HEK293 (cell line): Measurements from ENCODE around the gene CD46.

Experiments
- CTCF ChIA-PET: fragments of 350-600 bp; formaldehyde crosslinking; extraction: SDS; loops from one replicate; lab custom pipeline; 2021; ENCODE audit warnings: antibody characterized with exemption; lab: Yijun Ruan, JAX
- POLR2A ChIA-PET: fragments of 300-600 bp; formaldehyde crosslinking; extraction: SDS; loops from one replicate; lab custom pipeline; 2020; ENCODE audit warnings: antibody characterized with exemption, inconsistent platforms; lab: Yijun Ruan, JAX
- H3K27ac ChIP-seq: fragments of 200-500 bp; sonication (Bioruptor generic); 2 replicates; pipeline ENCODE4 v1.5.1; 2014; ENCODE audit warnings: low read depth, low read length, control low read depth, inconsistent platforms; ENCODE audit errors: extremely low read depth
- H3K36me3 ChIP-seq, 2 experiments: fragments of 200-500 bp in 1 of 2; sonication (Bioruptor generic) in 1 of 2; 1 replicate in 1 of 2; 2 replicates in 1 of 2; pipeline ENCODE4 v1.5.1; 2014 to 2017; ENCODE audit warnings: inconsistent platforms in 2 of 2, low read length in 2 of 2; ENCODE audit not compliant: control insufficient read depth in 2 of 2, insufficient read depth in 1 of 2
- H3K4me1 ChIP-seq: fragments of 200-500 bp; sonication (Bioruptor generic); 2 replicates; pipeline ENCODE4 v1.5.1; 2014; ENCODE audit warnings: mild to moderate bottlenecking, low read length, inconsistent platforms; ENCODE audit not compliant: control insufficient read depth, insufficient read depth
- H3K4me3 ChIP-seq: 2 replicates; pipeline ENCODE4 v1.5.1; 2011; ENCODE audit warnings: low read depth, mild to moderate bottlenecking, control low read depth, low read length, moderate library complexity
- H3K9me3 ChIP-seq: fragments of 200-500 bp; sonication (Bioruptor generic); 2 replicates; pipeline ENCODE4 v1.5.1; 2014; ENCODE audit warnings: low read depth, low read length, inconsistent platforms; ENCODE audit not compliant: control insufficient read depth, insufficient read depth
- IKZF3 ChIP-seq: fragments of 450-650 bp; IDR thresholded peaks from 2 replicates; pipeline ENCODE4 v1.5.0; 2018; ENCODE audit warnings: missing biosample characterization, mild to moderate bottlenecking, missing genetic modification characterization, moderate library complexity
- MEIS1 ChIP-seq: sonication (generic); formaldehyde crosslinking; IDR thresholded peaks from 2 replicates; pipeline ENCODE4 v1.8.1; 2022; ENCODE audit warnings: missing genetic modification reagents, mild to moderate bottlenecking, borderline replicate concordance
- RBAK ChIP-seq: fragments of 450-650 bp; formaldehyde crosslinking; IDR thresholded peaks from 2 replicates; pipeline ENCODE4 v1.5.1; 2016; ENCODE audit warnings: missing biosample characterization, missing genetic modification characterization
- SETDB1 ChIP-seq: IDR thresholded peaks from one replicate; pipeline ENCODE4 v1.6.1; 2017; ENCODE audit warnings: mild to moderate bottlenecking, low read length, moderate library complexity, mixed read lengths; ENCODE audit not compliant: insufficient read length
- ZBTB48 ChIP-seq: fragments of 450-650 bp; formaldehyde crosslinking; IDR thresholded peaks from 2 replicates; pipeline ENCODE4 v1.5.1; 2016; ENCODE audit warnings: missing biosample characterization, missing genetic modification characterization
- ZNF121 ChIP-seq: fragments of 450-650 bp; formaldehyde crosslinking; IDR thresholded peaks from 2 replicates; pipeline ENCODE4 v1.5.1; 2016; ENCODE audit warnings: missing biosample characterization, missing genetic modification characterization
- ZNF221 ChIP-seq: fragments of 450-650 bp; formaldehyde crosslinking; IDR thresholded peaks from 2 replicates; pipeline ENCODE4 v1.5.1; 2017; ENCODE audit warnings: missing biosample characterization, missing genetic modification characterization, borderline replicate concordance
- ZNF292 ChIP-seq: fragments of 450-650 bp; formaldehyde crosslinking; IDR thresholded peaks from 2 replicates; pipeline ENCODE4 v1.5.1; 2016; ENCODE audit warnings: low read depth, missing biosample characterization, missing genetic modification characterization, borderline replicate concordance
- ZNF324 ChIP-seq: fragments of 450-650 bp; formaldehyde crosslinking; IDR thresholded peaks from 2 replicates; pipeline ENCODE4 v1.5.1; 2016; ENCODE audit warnings: missing biosample characterization, missing genetic modification characterization
- ZNF501 ChIP-seq: fragments of 450-650 bp; formaldehyde crosslinking; IDR thresholded peaks from 2 replicates; pipeline ENCODE4 v1.5.1; 2016; ENCODE audit warnings: missing biosample characterization, missing genetic modification characterization
- ZNF548 ChIP-seq: fragments of 450-650 bp; formaldehyde crosslinking; IDR thresholded peaks from 2 replicates; pipeline ENCODE4 v1.5.1; 2016; ENCODE audit warnings: missing biosample characterization, missing genetic modification characterization
- ZNF777 ChIP-seq: fragments of 450-650 bp; formaldehyde crosslinking; IDR thresholded peaks from 2 replicates; pipeline ENCODE4 v1.5.1; 2017; ENCODE audit warnings: missing biosample characterization, missing genetic modification characterization, borderline replicate concordance
- TF ChIP-seq, protein P1 (sequence below): fragments of 450-650 bp; formaldehyde crosslinking; IDR thresholded peaks from 2 replicates; pipeline ENCODE4 v1.5.1; 2016; ENCODE audit warnings: missing biosample characterization, missing genetic modification characterization, low read depth
- TF ChIP-seq, protein P2 (sequence below): fragments of 450-650 bp; formaldehyde crosslinking; IDR thresholded peaks from 2 replicates; pipeline ENCODE4 v1.5.1; 2016; ENCODE audit warnings: missing biosample characterization, missing genetic modification characterization
- TF ChIP-seq, protein P3 (sequence below): fragments of 450-650 bp; formaldehyde crosslinking; IDR thresholded peaks from 2 replicates; pipeline ENCODE4 v1.5.1; 2017; ENCODE audit warnings: missing biosample characterization, mild to moderate bottlenecking, missing genetic modification characterization, moderate library complexity
- TF ChIP-seq, protein P4 (sequence below): fragments of 450-650 bp; formaldehyde crosslinking; IDR thresholded peaks from 2 replicates; pipeline ENCODE4 v1.5.1; 2016; ENCODE audit warnings: missing biosample characterization, missing genetic modification characterization
- TF ChIP-seq, protein P5 (sequence below): fragments of 450-650 bp; formaldehyde crosslinking; IDR thresholded peaks from 2 replicates; pipeline ENCODE4 v1.5.1; 2017; ENCODE audit warnings: missing biosample characterization, missing genetic modification characterization

The CD46 gene

DNA sequence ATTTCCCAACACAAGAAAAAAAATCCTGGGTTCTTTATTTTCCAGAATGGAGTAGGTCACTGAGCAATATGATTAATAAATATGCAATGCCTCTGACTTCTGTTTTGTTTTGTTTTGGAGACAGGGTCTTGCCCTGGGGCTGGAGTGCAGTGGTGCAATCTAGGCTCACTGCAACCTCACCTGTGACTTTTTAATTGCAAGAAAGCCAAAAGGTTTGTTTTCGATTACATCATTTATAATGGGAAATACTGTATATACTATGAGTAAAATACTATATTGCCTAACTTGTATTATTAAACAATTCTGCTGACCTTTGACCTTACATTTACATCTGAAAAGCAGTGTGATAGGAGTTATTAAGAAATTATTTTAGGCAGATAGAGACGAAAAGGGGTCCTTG lies 11.6 kb upstream of the CD46 start:
- CTCF ChIA-PET = interaction anchor here (0.7 kb wide), 2 partner anchors 45 to 281 kb away, joined by 3 to 4 read pairs; no protein-coding TSS in a partner anchor
- Histone ChIP-seq H3K4me3 (no peak overlapping the region), H3K27ac (no peak overlapping the region), H3K36me3 (no peaks in the 10 kb centered on the region), H3K9me3 (no peaks in the 10 kb centered on the region), H3K4me1 (no peaks in the 10 kb centered on the region)
- TF ChIP-seq, protein P1, sequence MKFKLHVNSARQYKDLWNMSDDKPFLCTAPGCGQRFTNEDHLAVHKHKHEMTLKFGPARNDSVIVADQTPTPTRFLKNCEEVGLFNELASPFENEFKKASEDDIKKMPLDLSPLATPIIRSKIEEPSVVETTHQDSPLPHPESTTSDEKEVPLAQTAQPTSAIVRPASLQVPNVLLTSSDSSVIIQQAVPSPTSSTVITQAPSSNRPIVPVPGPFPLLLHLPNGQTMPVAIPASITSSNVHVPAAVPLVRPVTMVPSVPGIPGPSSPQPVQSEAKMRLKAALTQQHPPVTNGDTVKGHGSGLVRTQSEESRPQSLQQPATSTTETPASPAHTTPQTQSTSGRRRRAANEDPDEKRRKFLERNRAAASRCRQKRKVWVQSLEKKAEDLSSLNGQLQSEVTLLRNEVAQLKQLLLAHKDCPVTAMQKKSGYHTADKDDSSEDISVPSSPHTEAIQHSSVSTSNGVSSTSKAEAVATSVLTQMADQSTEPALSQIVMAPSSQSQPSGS (tag by site-specific recombination) = peak; percentile 73
- no peak for TF ChIP-seq ZNF324
- POLR2A ChIA-PET = no interaction called here

DNA sequence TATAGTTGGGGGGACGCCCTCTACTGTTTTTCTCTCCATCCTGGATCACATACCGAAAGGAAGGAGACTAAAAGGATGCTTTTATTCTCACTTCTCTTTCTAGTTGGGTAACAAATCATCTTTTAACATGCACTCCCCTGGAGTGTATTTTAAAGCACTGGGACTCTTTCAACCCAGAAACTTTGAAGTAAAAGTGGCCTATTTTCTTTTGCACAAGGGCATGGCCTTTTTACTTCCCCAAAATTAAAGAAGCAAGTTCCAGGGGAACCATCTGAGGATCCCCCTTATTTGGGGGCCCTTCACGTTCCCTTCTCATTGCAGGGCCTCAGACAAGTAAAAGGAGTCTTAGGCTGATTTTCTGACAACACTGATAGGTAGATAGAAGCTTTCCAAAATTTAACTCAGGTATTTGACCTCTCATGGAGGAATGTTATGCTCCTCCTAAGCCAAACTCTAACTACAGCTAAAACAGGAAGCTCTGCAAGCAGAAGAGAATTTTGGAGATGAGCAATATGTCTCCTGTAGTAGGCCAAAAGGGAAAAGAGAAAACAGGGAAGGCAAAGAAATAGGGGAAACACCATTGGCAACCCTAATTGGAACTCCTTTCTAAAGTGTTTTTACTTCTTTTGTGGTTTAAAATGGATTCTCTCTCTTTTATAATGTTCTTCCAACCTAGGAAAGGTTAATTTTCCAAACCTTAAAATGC lies 8.9 kb upstream of the CD46 start:
- Histone ChIP-seq H3K4me1 (no peaks in the 10 kb centered on the region), H3K36me3 (no peaks in the 10 kb centered on the region), H3K27ac (no peak overlapping the region), H3K4me3 (no peak overlapping the region), H3K9me3 (no peaks in the 10 kb centered on the region)
- TF ChIP-seq, protein P2, sequence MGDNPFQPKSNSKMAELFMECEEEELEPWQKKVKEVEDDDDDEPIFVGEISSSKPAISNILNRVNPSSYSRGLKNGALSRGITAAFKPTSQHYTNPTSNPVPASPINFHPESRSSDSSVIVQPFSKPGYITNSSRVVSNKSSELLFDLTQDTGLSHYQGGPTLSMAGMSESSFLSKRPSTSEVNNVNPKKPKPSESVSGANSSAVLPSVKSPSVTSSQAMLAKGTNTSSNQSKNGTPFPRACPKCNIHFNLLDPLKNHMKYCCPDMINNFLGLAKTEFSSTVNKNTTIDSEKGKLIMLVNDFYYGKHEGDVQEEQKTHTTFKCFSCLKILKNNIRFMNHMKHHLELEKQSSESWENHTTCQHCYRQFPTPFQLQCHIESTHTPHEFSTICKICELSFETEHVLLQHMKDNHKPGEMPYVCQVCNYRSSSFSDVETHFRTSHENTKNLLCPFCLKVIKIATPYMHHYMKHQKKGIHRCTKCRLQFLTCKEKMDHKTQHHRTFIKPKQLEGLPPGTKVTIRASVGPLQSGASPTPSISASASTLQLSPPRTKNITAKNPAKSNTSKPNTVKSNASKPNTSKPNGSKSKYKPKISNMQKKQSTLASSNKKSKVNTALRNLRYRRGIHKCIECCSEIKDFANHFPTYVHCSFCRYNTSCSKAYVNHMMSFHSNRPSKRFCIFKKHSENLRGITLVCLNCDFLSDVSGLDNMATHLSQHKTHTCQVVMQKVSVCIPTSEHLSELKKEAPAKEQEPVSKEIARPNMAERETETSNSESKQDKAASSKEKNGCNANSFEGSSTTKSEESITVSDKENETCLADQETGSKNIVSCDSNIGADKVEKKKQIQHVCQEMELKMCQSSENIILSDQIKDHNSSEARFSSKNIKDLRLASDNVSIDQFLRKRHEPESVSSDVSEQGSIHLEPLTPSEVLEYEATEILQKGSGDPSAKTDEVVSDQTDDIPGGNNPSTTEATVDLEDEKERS (tag by site-specific recombination) = no peak
- TF ChIP-seq ZNF292 (tag by site-specific recombination) = no peak
- POLR2A ChIA-PET = interaction anchor here (0.7 kb wide), 1 partner anchor 44 kb away, joined by 3 read pairs; no protein-coding TSS in a partner anchor
- CTCF ChIA-PET = interaction anchor here (0.8 kb wide), 1 partner anchor 54 kb away, joined by 5 read pairs; no protein-coding TSS in a partner anchor

DNA sequence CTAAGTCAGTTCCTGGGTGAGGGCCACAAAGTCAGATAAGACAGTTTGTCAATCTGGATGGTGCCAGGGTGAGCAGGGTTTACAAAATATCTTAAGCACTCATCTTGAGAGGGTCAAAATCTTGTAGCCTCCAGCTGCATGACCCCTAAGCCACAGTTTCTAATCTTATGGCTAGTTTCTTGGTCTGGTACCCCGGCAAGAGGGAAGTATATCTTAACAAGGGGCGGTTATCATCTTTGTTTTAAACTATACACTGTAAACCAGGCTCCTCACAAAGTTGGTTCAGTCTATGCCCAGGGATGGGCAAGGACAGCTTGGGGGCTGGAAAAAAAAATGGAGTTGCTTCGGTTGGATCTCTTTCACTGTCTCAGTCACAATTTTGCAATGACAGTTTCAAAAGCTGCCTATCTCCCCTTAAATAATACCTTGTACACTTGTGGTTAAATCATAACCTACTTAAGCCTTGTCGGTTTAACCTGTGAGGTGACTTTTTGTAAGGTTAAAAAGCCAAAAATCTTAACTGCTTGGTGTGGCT lies 7.8 kb upstream of the CD46 start:
- Histone ChIP-seq H3K9me3 (no peaks in the 10 kb centered on the region), H3K4me1 (no peaks in the 10 kb centered on the region), H3K4me3 (no peak overlapping the region), H3K36me3 (no peaks in the 10 kb centered on the region), H3K27ac (no peak overlapping the region)
- ChIA-PET CTCF (no interaction called here), POLR2A (interaction anchor here (0.7 kb wide), 1 partner anchor 45 kb away, joined by 3 read pairs; no protein-coding TSS in a partner anchor)
- TF ChIP-seq ZNF501 (tag by site-specific recombination) = no peak
- TF ChIP-seq, protein P3, sequence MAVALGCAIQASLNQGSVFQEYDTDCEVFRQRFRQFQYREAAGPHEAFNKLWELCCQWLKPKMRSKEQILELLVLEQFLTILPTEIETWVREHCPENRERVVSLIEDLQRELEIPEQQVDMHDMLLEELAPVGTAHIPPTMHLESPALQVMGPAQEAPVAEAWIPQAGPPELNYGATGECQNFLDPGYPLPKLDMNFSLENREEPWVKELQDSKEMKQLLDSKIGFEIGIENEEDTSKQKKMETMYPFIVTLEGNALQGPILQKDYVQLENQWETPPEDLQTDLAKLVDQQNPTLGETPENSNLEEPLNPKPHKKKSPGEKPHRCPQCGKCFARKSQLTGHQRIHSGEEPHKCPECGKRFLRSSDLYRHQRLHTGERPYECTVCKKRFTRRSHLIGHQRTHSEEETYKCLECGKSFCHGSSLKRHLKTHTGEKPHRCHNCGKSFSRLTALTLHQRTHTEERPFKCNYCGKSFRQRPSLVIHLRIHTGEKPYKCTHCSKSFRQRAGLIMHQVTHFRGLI (tag by site-specific recombination) = no peak
- no peak for TF ChIP-seq ZNF292 (tag by site-specific recombination)
- no peak for TF ChIP-seq IKZF3 (tag by site-specific recombination)
- TF ChIP-seq, protein P4, sequence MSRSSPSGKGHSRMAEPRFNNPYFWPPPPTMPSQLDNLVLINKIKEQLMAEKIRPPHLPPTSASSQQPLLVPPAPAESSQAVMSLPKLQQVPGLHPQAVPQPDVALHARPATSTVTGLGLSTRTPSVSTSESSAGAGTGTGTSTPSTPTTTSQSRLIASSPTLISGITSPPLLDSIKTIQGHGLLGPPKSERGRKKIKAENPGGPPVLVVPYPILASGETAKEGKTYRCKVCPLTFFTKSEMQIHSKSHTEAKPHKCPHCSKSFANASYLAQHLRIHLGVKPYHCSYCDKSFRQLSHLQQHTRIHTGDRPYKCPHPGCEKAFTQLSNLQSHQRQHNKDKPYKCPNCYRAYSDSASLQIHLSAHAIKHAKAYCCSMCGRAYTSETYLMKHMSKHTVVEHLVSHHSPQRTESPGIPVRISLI (tag by site-specific recombination) = no peak
- no peak for TF ChIP-seq RBAK (tag by site-specific recombination)
- TF ChIP-seq ZNF121 = no peak
- no peak for TF ChIP-seq ZBTB48 (tag by site-specific recombination)
- no peak for TF ChIP-seq ZNF777 (tag by site-specific recombination)
- no peak for TF ChIP-seq MEIS1 (CRISPR knock-in tag)
- TF ChIP-seq SETDB1 = no peak
- TF ChIP-seq ZNF548 = no peak
- TF ChIP-seq ZNF221 (tag by site-specific recombination) = no peak
- TF ChIP-seq, protein P5, sequence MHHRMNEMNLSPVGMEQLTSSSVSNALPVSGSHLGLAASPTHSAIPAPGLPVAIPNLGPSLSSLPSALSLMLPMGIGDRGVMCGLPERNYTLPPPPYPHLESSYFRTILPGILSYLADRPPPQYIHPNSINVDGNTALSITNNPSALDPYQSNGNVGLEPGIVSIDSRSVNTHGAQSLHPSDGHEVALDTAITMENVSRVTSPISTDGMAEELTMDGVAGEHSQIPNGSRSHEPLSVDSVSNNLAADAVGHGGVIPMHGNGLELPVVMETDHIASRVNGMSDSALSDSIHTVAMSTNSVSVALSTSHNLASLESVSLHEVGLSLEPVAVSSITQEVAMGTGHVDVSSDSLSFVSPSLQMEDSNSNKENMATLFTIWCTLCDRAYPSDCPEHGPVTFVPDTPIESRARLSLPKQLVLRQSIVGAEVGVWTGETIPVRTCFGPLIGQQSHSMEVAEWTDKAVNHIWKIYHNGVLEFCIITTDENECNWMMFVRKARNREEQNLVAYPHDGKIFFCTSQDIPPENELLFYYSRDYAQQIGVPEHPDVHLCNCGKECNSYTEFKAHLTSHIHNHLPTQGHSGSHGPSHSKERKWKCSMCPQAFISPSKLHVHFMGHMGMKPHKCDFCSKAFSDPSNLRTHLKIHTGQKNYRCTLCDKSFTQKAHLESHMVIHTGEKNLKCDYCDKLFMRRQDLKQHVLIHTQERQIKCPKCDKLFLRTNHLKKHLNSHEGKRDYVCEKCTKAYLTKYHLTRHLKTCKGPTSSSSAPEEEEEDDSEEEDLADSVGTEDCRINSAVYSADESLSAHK (tag by site-specific recombination) = no peak
